ENCODE data around the gene DRC7.

Gene DRC7

GRCh38 chr16:57754354-57755060 is 59.9 kb downstream of the DRC7 start:
- no peak for DNase-seq

- DNase-seq: no peak
These were observed 60.6 kb downstream of the DRC7 start for GRCh38 chr16:57755061-57755684.

- DNase-seq: no peak
These were observed 61.3 kb downstream of the DRC7 start for GRCh38 chr16:57755726-57756423.

GRCh38 chr16:57756424-57757325 is 62.1 kb downstream of the DRC7 start:
- no peak for DNase-seq

- DNase-seq: no peak
These were observed 62.8 kb downstream of the DRC7 start for GRCh38 chr16:57757326-57757786.

- DNase-seq: no peak
These were observed 63.3 kb downstream of the DRC7 start for GRCh38 chr16:57757883-57758282.

GRCh38 chr16:57758331-57759117 is 63.9 kb downstream of the DRC7 start:
- DNase-seq: no peak

GRCh38 chr16:57759131-57759530 is 64.5 kb downstream of the DRC7 start:
- no peak for DNase-seq

GRCh38 chr16:57759541-57760356 is 65.1 kb downstream of the DRC7 start:
- no peak for DNase-seq

- DNase-seq: no peak
These were observed 66.0 kb downstream of the DRC7 start for GRCh38 chr16:57760357-57761160.

GRCh38 chr16:57761301-57761700 is 66.7 kb downstream of the DRC7 start:
- no peak for DNase-seq

- no peak for DNase-seq
These were observed 67.4 kb downstream of the DRC7 start for GRCh38 chr16:57761957-57762356.

GRCh38 chr16:57762365-57763040 is 67.9 kb downstream of the DRC7 start:
- DNase-seq: no peak

- no peak for DNase-seq
These were observed 68.8 kb downstream of the DRC7 start for GRCh38 chr16:57763285-57764005.

GRCh38 chr16:57764006-57764340 is 69.4 kb downstream of the DRC7 start:
- no peak for DNase-seq

GRCh38 chr16:57764341-57765159 is 69.9 kb downstream of the DRC7 start:
- DNase-seq: no peak

GRCh38 chr16:57765160-57765728 is 70.6 kb downstream of the DRC7 start:
- DNase-seq: no peak

Measured in SHP77 treated with DMSO at 0.1 percent for 48 hours (cell line).